Fibroblast of skin of left biceps (primary cell): ENCODE data around the gene POLK.
"Not testable (repeated sequence)": the region's sequence is repeated elsewhere in the genome, so short reads cannot be mapped to it uniquely, and the experiment has no call there.

ENCODE experiments used
- DNase-seq, 2 experiments: peaks; one replicate each; pipeline ENCODE4 v3.0.0-alpha.2; 2013; ENCODE audit warnings: low read depth in 2 of 2

Gene POLK

GRCh38 chr5:75551471-75551870, 39.8 kb downstream of the POLK start:
- DNase-seq, result peak; percentile 33

DNA sequence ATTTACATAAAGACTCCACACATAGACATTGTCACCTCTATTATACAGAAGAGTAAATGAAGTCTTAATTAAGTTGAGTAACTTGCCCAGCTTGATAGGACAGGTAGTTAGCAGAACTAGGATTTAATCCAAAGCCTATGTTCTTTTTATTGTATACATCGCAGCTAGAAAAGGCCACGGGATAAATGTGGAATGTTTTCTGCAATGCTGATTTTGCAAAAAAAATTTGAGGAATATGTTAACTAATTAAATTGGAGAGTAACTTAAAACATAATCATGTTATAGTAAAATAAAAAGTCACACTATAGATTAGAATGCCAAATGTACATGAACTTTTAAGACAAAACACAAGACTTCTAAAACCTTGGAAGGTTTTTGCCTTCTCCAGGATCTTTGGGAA, 41.1 kb downstream of the POLK start:
- DNase-seq, result no peak

DNA sequence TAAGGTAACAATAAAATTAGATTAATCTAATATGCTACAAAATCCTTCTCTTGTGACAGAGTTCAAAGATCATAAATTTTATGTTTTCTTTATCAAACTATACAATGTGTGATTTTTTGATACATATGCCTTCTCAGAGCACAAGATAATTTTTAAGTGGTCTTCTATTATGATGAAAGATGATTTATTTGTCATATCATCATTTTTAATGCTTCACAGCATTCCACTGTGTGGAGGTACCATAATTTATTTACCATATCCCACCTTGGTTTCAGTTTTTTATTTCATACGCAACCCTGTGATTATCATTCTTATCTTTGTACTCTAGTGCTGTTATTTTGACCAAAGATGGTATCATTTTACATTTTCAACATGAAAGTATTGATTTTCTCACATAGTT, 41.7 kb downstream of the POLK start:
- DNase-seq, result no peak

- DNase-seq, result no peak
These were observed 46.5 kb downstream of the POLK start for GRCh38 chr5:75558221-75558620.

GRCh38 chr5:75558981-75559632, 47.4 kb downstream of the POLK start:
- no peak for DNase-seq

DNA sequence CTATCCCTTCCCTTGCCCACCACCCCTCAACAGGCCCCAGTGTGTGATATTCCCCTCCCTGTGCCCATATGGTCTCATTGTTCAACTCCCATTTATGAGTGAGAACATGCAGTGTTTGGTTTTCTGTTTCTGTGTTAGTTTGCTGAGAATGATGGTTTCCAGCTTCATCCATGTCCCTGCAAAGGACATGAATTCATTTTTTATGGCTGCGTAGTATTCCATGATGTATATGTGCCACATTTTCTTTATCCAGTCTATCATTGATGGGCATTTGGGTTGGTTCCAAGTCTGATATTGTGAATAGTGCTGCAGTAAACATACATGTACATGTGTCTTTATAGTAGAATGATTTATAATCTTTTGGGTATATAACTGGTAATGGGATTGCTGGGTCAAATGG, 49.0 kb downstream of the POLK start:
- not testable (repeated sequence) for DNase-seq

GRCh38 chr5:75565991-75566709, 54.5 kb downstream of the POLK start:
- DNase-seq, result not testable (repeated sequence)

DNA sequence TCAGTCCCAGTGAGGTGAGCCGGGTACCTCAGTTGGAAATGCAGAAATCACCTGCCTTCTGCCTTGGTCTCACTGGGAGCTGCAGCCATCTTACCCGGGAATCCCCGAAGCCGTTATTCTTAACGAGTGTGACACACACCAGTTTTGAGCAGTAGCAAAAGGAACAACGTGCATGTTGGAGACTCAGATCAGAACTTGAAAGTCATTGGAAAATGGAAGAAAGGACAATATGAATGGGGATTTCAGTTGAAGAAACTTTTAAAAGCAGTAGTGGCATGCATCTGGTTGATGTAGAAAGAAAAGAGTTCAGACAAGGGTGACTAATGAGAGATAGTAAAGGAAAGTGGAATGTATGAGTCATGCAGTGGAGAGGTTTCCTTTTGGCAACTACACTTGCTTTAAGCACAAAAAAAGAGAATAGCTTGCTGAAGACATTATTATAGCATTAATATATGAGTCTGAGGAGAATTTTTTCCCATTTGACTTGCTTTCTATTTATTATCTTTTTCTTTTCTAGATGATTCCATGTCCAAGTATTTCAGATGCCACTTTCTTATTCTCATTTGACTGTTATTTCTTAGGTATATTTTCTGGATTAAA, 55.1 kb downstream of the POLK start:
- DNase-seq, result peak; percentile 67 to 79

DNA sequence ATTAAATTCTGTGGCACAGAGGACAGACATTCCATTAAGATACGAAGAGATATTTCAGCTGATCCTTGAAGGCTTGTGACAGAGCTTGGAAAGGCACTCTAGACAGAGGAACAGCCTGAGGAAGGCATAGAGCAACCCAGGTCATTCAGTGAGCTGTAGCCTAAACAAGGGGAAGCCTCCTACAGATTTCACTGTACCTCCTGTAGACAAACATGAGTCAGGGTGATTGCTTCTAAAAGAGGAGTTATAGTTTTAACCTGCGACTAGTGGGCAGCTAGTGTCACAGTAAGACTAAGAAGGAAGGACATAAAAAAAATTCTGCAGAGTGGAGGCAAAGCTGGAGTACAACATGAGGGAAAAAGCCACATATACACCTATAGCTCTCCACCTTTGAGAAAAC, 56.0 kb downstream of the POLK start:
- no peak for DNase-seq

DNA sequence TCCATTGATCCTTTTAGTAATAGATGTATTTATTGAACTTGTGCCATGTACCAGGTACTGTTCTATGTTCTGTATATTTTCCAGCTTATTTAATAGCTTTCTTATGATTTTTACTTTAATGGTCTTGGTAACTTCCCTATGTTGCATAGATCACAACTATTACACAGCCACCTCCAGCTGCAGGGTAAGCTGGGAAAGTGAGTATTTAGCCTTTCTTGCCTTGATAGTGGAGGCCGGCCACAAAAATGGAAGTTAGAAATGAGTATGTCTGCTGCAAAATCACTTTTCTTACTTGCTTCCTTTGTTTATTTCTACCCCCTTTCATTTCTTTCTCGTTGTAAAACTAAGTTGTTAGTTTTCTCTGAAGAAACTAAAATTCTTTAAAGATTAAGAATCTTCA, 56.5 kb downstream of the POLK start:
- DNase-seq, result no peak

DNA sequence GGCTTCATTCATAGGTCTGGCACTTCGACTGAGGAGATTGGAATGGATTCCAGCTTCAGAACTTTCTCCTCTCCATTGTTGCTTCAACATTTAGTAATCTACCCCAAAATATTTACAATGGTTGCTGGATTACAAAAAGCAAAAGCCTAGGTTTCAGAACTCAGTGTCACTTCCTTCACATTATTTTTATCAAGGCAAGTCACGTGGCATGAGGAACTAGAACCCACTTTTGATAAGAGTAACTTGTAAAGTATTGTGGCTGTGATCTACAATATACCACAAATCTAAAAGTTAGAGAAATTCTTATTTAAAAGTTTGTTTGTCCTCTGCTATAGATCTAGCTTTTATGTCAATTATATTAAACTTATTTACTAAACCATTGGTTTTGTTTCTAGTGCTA, 59.9 kb downstream of the POLK start:
- DNase-seq, result no peak

- DNase-seq, result no peak
These were observed 63.1 kb downstream of the POLK start for GRCh38 chr5:75574791-75575190.

- DNase-seq, result not testable (repeated sequence)
These were observed 66.6 kb downstream of the POLK start for GRCh38 chr5:75578280-75578679.

- no peak for DNase-seq
These were observed 73.0 kb downstream of the POLK start for GRCh38 chr5:75584641-75585040.

DNA sequence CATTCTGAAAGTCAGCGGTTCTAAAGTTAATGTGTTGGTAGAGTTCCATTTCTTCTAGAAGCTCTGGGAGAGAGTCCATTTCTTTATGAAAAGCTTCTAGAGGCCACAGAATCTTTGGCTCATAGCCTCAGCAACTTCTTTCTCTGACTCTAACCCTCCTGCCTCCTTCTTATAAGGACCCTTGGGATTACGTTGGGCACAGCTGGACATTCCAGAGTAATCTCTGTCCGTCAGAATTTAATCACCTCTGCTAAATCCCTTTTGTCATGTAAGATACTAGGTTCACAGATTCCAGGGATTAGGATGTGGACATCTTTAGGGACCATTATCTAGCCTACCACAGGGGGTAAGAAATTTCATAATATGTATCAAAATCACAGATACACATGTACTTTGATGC, 77.0 kb downstream of the POLK start:
- no peak for DNase-seq

GRCh38 chr5:75600535-75600934, 88.8 kb downstream of the POLK start:
- no peak for DNase-seq

- DNase-seq, result no peak
These were observed 89.9 kb downstream of the POLK start for GRCh38 chr5:75601567-75601966.

DNA sequence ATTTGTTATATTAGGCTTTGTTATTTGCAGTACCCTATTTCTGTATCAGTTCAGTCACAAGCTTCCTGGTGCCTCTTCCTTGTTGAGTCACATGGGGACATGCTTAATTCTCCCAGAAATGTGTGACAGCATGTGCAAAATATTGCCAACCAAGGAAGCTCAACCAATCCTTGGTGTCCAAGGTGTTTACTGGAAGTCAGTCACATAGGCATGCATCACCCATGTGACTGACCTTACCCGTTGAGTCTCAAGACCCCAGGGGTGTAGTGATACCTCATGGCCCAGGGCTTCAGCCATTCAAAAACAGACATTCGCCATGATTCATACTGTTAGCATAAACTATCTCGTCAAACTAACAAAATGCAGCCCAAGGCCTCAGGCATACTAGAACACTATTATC, 90.3 kb downstream of the POLK start:
- no peak for DNase-seq

DNA sequence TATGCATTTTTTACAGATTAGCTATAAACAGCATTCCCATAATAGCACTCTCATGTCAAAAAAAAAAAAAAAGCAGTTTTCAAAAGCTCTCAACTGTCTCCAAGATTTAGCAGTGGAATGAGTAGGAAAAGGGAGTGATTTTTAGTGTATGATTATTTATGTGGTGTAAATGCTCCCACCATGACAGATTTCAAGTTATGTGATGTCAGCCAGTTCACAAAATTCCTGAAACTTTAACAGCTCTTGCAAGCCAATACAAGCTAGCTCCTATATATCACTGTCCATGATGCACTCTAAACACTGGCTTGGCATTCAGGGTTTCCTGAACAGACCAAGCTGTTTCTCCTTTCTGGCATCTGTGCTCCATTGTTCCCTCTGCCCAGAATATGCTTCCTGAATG, 91.7 kb downstream of the POLK start:
- DNase-seq, result peak; percentile 43 to 48

DNA sequence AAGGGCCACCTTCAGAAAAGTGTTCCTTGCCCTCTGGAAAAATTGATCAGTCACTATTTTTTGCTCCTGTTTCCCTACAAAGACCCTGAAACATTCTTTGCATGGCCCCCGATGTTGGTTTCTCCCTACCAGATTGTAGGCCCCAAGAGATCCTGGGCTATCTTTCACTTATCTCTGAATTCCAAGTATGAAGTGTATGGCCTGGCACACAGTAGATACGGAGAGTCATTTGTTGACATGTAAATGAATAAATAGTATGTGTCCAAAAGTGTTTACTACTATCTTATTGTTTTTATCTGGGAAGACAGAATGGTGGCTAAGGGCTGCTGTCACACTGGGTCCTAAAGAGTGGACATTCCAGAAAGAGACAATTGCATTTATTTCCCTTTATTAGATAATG, 92.1 kb downstream of the POLK start:
- no peak for DNase-seq

- DNase-seq, result not testable (repeated sequence)
These were observed 95.7 kb downstream of the POLK start for GRCh38 chr5:75607341-75607740.

DNA sequence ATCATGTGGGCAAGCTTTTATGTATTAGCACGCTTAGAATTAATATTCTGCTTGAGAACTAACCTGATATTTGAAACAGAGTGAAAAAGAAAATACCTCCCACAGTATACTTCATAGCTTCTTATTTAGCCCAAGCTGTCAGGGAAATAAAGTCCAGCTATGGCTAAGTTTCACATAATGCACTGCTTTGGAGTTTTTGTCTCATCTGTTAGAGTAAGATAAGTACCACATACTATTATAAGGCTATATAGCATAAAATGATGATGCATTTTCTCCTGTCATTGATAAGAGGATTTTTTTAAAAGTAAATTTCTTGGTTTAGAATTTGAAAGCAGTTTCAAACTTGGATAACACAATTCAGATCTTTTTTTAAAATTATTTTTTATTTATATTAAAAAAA, 97.2 kb downstream of the POLK start:
- DNase-seq, result no peak

DNA sequence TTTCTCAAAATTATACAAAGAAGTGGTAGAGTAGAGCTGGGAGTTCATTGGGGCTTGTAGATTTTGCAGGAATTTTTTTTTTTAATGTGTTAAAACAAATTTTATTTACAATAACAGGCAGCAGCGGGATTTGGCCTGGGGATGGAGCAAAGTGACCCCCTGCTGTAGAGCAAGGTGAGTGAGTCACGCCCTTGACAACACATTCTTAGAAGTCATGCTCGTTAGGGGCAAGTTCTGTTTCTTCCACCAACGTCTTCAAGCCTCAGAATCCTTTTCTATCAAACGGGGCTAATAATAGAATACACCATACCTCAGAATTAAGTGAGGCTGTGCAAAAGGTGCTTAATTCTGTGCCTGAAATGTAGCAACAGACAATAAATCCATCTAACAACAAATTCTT, 98.5 kb downstream of the POLK start:
- DNase-seq, result no peak
